ENCODE results near the gene PRDX1. TPM values are rescaled to one million over a fixed set of nuclear protein-coding genes. Genes with fewer than 3 reads are reported as not detected.

The PRDX1 gene
- polyA plus RNA-seq (2013): 683 and 706 TPM in 2 replicates

DNA sequence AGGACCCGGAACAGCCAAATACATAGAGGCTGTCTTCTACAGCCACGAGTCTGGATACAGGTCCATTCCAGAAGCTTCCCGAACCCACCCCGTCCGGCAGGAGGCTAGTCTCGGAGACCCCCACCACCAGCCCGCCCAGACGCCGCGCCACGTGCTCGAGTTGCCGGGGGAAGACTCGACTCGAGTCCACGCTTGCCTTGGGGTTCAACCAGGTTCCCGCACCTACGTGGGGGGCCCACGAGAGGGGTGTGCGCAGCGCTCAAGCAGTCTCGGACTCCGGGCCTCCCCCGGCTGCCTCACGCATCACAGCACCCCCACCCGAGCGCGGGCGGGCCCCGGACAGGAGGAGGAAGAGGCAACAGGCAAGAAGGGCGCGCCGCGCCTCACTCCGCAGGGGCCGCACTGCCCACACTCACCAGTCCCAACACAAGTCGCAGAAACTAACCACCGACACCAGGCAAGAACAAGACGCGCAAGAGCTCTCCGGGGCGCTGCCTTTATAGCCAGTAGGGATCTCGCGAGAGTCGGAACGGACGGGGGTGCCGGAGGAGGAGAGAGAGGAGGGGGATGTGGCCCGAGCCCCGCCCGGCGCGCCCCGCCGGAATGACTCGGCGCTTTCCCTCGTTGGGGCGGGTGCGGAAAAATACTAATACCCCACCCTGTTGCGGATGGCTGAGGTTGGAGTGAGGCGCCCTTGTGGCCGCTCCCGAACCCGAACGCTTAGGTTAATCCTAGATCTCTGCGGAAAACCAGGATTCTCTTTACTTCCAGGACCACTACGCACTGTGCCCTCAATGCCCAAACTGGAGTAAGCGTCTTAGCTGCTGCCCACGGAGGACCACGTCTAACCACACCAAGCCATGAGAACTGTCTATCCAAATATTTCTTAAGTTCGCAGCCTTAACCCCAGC, at the start of gene PRDX1:
Gene PRDX1 (minus strand): TSS at position 472 of the 911 bp plus-strand sequence. CDS start 2,841 bp downstream, outside the sequence.
- peak within 1 kb of the TSS; percentile 76 for H3K18ac ChIP-seq (ENCODE audit: low read length)
- H3K14ac ChIP-seq (ENCODE audit: low read length): peak within 1 kb of the TSS; percentile 87
- H3K27me3 ChIP-seq (ENCODE audit: insufficient read depth, low read length): no peaks in the 10 kb centered on the region
- peak within 1 kb of the TSS; percentile 72 for H2BK120ac ChIP-seq (ENCODE audit: insufficient read depth, low read length, poor library complexity)
- H3K4me1 ChIP-seq (ENCODE audit: control insufficient read depth in 1 of 2, insufficient read depth in 2 of 2, low read length in 2 of 2): peaks cover 0 to 12% of the 10 kb centered on the region in 2 experiments
- H2AFZ ChIP-seq (ENCODE audit: insufficient read depth, low read length, poor library complexity): peak within 1 kb of the TSS; percentile 55
- peak within 1 kb of the TSS; percentile 89 for H4K91ac ChIP-seq (ENCODE audit: low read depth, low read length)
- peaks cover 15% of the 10 kb centered on the region for H3K79me1 ChIP-seq (ENCODE audit: low read length)
- peak within 1 kb of the TSS; percentile 83 for H3K4me2 ChIP-seq (ENCODE audit: low read length)
- H3K9ac ChIP-seq (ENCODE audit: low read length): peak within 1 kb of the TSS; percentile 77
- peaks cover 11 to 12% of the 10 kb centered on the region in 2 experiments for H3K36me3 ChIP-seq (ENCODE audit: control insufficient read depth in 1 of 2, insufficient read depth in 2 of 2, low read length in 2 of 2)
- peak within 1 kb of the TSS; percentile 82 for H3K4me3 ChIP-seq (ENCODE audit: low read depth, low read length)
- peak within 1 kb of the TSS; percentile 90 for H4K8ac ChIP-seq (ENCODE audit: low read depth, low read length)
- H3K4ac ChIP-seq (ENCODE audit: low read depth, low read length): peak within 1 kb of the TSS; percentile 93
- peaks cover 20% of the 10 kb centered on the region for H3K79me2 ChIP-seq (ENCODE audit: control insufficient read depth, insufficient read depth, low read length, poor library complexity)
- no peaks in the 10 kb centered on the region for H3K9me3 ChIP-seq (ENCODE audit: insufficient read depth, low read depth, low read length)
- DNase-seq: peak; percentile 90 to 97
- peak within 1 kb of the TSS; percentile 92 for H4K12ac ChIP-seq (ENCODE audit: low read depth, low read length)
- H2BK5ac ChIP-seq (ENCODE audit: low read depth, low read length, poor library complexity): peak within 1 kb of the TSS; percentile 91
- no peak within 1 kb of the TSS for H3K23ac ChIP-seq (ENCODE audit: low read length)
- H3K27ac ChIP-seq (ENCODE audit: low read depth, low read length): peak within 1 kb of the TSS; percentile 85
- peak within 1 kb of the TSS; percentile 59 for H2BK12ac ChIP-seq (ENCODE audit: low read length)
- no CpG with 5 or more reads among the region's 72 CpGs for WGBS (ENCODE audit: extremely low coverage, insufficient coverage, insufficient read length)
- H2AK5ac ChIP-seq (ENCODE audit: low read length): peak within 1 kb of the TSS; percentile 67

- H3K9ac ChIP-seq (ENCODE audit: low read length): no peak overlapping the region
- H2AK5ac ChIP-seq (ENCODE audit: low read length): no peak overlapping the region
- no peak overlapping the region for H3K23ac ChIP-seq (ENCODE audit: low read length)
- H4K91ac ChIP-seq (ENCODE audit: low read depth, low read length): no peak overlapping the region
- peaks cover 30 to 42% of the 10 kb centered on the region in 2 experiments for H3K36me3 ChIP-seq (ENCODE audit: control insufficient read depth in 1 of 2, insufficient read depth in 2 of 2, low read length in 2 of 2)
- H4K8ac ChIP-seq (ENCODE audit: low read depth, low read length): no peak overlapping the region
- H3K27me3 ChIP-seq (ENCODE audit: insufficient read depth, low read length): no peaks in the 10 kb centered on the region
- H3K14ac ChIP-seq (ENCODE audit: low read length): no peak overlapping the region
- WGBS (ENCODE audit: extremely low coverage, insufficient coverage, insufficient read length): no CpG with 5 or more reads among the region's 4 CpGs
- H2AFZ ChIP-seq (ENCODE audit: insufficient read depth, low read length, poor library complexity): no peak overlapping the region
- no peak overlapping the region for H3K27ac ChIP-seq (ENCODE audit: low read depth, low read length)
- no peak overlapping the region for H3K18ac ChIP-seq (ENCODE audit: low read length)
- no peak overlapping the region for H2BK5ac ChIP-seq (ENCODE audit: low read depth, low read length, poor library complexity)
- no peaks in the 10 kb centered on the region for H3K9me3 ChIP-seq (ENCODE audit: insufficient read depth, low read depth, low read length)
- no peak overlapping the region for H3K4ac ChIP-seq (ENCODE audit: low read depth, low read length)
- H3K4me2 ChIP-seq (ENCODE audit: low read length): no peak overlapping the region
- no peak overlapping the region for H2BK120ac ChIP-seq (ENCODE audit: insufficient read depth, low read length, poor library complexity)
- no peak overlapping the region for H2BK12ac ChIP-seq (ENCODE audit: low read length)
- no peak overlapping the region for H3K4me3 ChIP-seq (ENCODE audit: low read depth, low read length)
- H3K79me1 ChIP-seq (ENCODE audit: low read length): no peaks in the 10 kb centered on the region
- H4K12ac ChIP-seq (ENCODE audit: low read depth, low read length): no peak overlapping the region
- peaks cover 0 to 4% of the 10 kb centered on the region in 2 experiments for H3K4me1 ChIP-seq (ENCODE audit: control insufficient read depth in 1 of 2, insufficient read depth in 2 of 2, low read length in 2 of 2)
- H3K79me2 ChIP-seq (ENCODE audit: control insufficient read depth, insufficient read depth, low read length, poor library complexity): no peaks in the 10 kb centered on the region
- DNase-seq: no peak
Observed at GRCh38 chr1:45570631-45571030, 48.9 kb upstream of the PRDX1 start.

- no CpG with 5 or more reads among the region's 8 CpGs for WGBS (ENCODE audit: extremely low coverage, insufficient coverage, insufficient read length)
- Histone ChIP-seq H2AFZ (ENCODE audit: insufficient read depth, low read length, poor library complexity) (no peak overlapping the region), H3K79me1 (ENCODE audit: low read length) (no peaks in the 10 kb centered on the region), H2BK5ac (ENCODE audit: low read depth, low read length, poor library complexity) (no peak overlapping the region), H2BK120ac (ENCODE audit: insufficient read depth, low read length, poor library complexity) (no peak overlapping the region), H3K14ac (ENCODE audit: low read length) (no peak overlapping the region), H3K9ac (ENCODE audit: low read length) (no peak overlapping the region), H3K4me2 (ENCODE audit: low read length) (no peak overlapping the region), H4K8ac (ENCODE audit: low read depth, low read length) (no peak overlapping the region), H3K18ac (ENCODE audit: low read length) (no peak overlapping the region), H4K12ac (ENCODE audit: low read depth, low read length) (no peak overlapping the region), H3K79me2 (ENCODE audit: control insufficient read depth, insufficient read depth, low read length, poor library complexity) (no peaks in the 10 kb centered on the region), H3K36me3 (ENCODE audit: control insufficient read depth in 1 of 2, insufficient read depth in 2 of 2, low read length in 2 of 2) (peaks cover 30 to 42% of the 10 kb centered on the region in 2 experiments), H3K9me3 (ENCODE audit: insufficient read depth, low read depth, low read length) (no peaks in the 10 kb centered on the region), H2AK5ac (ENCODE audit: low read length) (no peak overlapping the region), H3K27me3 (ENCODE audit: insufficient read depth, low read length) (no peaks in the 10 kb centered on the region), H3K4me3 (ENCODE audit: low read depth, low read length) (no peak overlapping the region), H3K23ac (ENCODE audit: low read length) (no peak overlapping the region), H3K27ac (ENCODE audit: low read depth, low read length) (no peak overlapping the region), H4K91ac (ENCODE audit: low read depth, low read length) (no peak overlapping the region), H3K4ac (ENCODE audit: low read depth, low read length) (no peak overlapping the region), H2BK12ac (ENCODE audit: low read length) (no peak overlapping the region), H3K4me1 (ENCODE audit: control insufficient read depth in 1 of 2, insufficient read depth in 2 of 2, low read length in 2 of 2) (peaks cover 0 to 4% of the 10 kb centered on the region in 2 experiments)
- DNase-seq: peak; percentile 69 to 93
Observed at GRCh38 chr1:45569962-45570581, 48.4 kb upstream of the PRDX1 start.

DNA sequence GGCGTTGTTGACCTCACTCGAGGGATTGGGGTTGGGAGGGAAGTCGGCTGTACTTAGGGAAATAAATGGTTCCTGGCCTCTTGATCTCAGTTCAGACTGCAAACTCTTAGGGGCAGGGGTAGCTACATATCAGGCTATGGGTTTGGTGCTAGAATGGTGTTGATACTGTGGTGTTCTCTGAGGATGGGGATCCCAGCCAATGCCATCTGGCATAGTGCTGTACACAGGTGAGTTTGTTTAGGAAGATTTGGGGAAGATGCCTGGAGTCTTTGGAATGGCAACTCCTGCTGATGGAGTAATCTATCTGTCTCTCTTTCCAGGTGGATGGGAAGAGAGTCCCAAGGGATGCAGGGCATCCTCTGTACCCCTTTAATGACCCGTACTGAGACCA, 47.9 kb upstream of the PRDX1 start:
- no peak overlapping the region for H3K14ac ChIP-seq (ENCODE audit: low read length)
- H3K79me1 ChIP-seq (ENCODE audit: low read length): no peaks in the 10 kb centered on the region
- no peak overlapping the region for H3K18ac ChIP-seq (ENCODE audit: low read length)
- no peak overlapping the region for H2BK12ac ChIP-seq (ENCODE audit: low read length)
- H4K12ac ChIP-seq (ENCODE audit: low read depth, low read length): no peak overlapping the region
- no peaks in the 10 kb centered on the region for H3K9me3 ChIP-seq (ENCODE audit: insufficient read depth, low read depth, low read length)
- no peaks in the 10 kb centered on the region for H3K79me2 ChIP-seq (ENCODE audit: control insufficient read depth, insufficient read depth, low read length, poor library complexity)
- no peak overlapping the region for H3K27ac ChIP-seq (ENCODE audit: low read depth, low read length)
- H3K4me2 ChIP-seq (ENCODE audit: low read length): no peak overlapping the region
- no peak for DNase-seq
- H4K91ac ChIP-seq (ENCODE audit: low read depth, low read length): no peak overlapping the region
- peaks cover 0 to 4% of the 10 kb centered on the region in 2 experiments for H3K4me1 ChIP-seq (ENCODE audit: control insufficient read depth in 1 of 2, insufficient read depth in 2 of 2, low read length in 2 of 2)
- no peak overlapping the region for H3K4me3 ChIP-seq (ENCODE audit: low read depth, low read length)
- H3K9ac ChIP-seq (ENCODE audit: low read length): no peak overlapping the region
- no peak overlapping the region for H3K4ac ChIP-seq (ENCODE audit: low read depth, low read length)
- H2BK5ac ChIP-seq (ENCODE audit: low read depth, low read length, poor library complexity): no peak overlapping the region
- H2AK5ac ChIP-seq (ENCODE audit: low read length): no peak overlapping the region
- WGBS (ENCODE audit: extremely low coverage, insufficient coverage, insufficient read length): no CpG with 5 or more reads among the region's 4 CpGs
- no peak overlapping the region for H3K23ac ChIP-seq (ENCODE audit: low read length)
- H2BK120ac ChIP-seq (ENCODE audit: insufficient read depth, low read length, poor library complexity): no peak overlapping the region
- H4K8ac ChIP-seq (ENCODE audit: low read depth, low read length): no peak overlapping the region
- H2AFZ ChIP-seq (ENCODE audit: insufficient read depth, low read length, poor library complexity): no peak overlapping the region
- peaks cover 30 to 42% of the 10 kb centered on the region in 2 experiments for H3K36me3 ChIP-seq (ENCODE audit: control insufficient read depth in 1 of 2, insufficient read depth in 2 of 2, low read length in 2 of 2)
- no peaks in the 10 kb centered on the region for H3K27me3 ChIP-seq (ENCODE audit: insufficient read depth, low read length)

All from trophoblast cell (in vitro differentiated cells and primary cell).